Adrenal gland (tissue), 5 donors: Measurements from ENCODE around the gene UBE3C.

Source experiments
- POLR2A ChIP-seq, 2 donors: fragments of 450-650 bp; IDR thresholded peaks; one replicate each; pipeline ENCODE4 v1.6.1; 2017; ENCODE audit warnings: antibody characterized with exemption in 2 of 2, mild to moderate bottlenecking in 2 of 2, moderate library complexity in 1 of 2
- TF ChIP-seq, protein P1 (sequence below), 6 experiments: fragments of 450-650 bp in 4 of 6; fragments of 200-600 bp in 2 of 6; sonication (generic) in 1 of 6; IDR thresholded peaks; 1 replicate in 5 of 6; 2 replicates in 1 of 6; pipeline versions ENCODE4 v1.5.1 to v1.8.0; 2016 to 2021; ENCODE audit warnings: antibody characterized with exemption in 6 of 6, mild to moderate bottlenecking in 2 of 6, moderate library complexity in 1 of 6
- donor health status: DM: no; HTN: no; CAD: no.

DNA sequence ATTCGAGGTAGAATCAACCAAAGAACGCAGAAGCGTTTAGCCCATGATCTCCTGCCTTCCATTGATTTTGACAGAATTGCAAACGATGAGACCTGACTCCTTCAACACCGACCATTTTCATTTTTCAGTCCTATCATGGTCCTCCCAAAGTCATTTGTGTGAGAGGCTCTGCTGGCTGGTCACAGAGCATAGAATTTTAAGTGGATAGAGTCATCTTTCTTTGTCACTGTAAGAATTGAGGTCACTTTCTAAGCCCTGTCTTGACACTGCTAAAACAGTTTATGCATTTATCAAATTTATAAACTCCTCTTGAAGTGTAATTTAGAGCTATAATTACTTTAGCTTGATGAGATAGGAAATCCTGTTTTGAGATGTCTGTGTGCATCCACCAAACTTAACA is 72.0 kb downstream of the UBE3C start:
- TF ChIP-seq, protein P1, sequence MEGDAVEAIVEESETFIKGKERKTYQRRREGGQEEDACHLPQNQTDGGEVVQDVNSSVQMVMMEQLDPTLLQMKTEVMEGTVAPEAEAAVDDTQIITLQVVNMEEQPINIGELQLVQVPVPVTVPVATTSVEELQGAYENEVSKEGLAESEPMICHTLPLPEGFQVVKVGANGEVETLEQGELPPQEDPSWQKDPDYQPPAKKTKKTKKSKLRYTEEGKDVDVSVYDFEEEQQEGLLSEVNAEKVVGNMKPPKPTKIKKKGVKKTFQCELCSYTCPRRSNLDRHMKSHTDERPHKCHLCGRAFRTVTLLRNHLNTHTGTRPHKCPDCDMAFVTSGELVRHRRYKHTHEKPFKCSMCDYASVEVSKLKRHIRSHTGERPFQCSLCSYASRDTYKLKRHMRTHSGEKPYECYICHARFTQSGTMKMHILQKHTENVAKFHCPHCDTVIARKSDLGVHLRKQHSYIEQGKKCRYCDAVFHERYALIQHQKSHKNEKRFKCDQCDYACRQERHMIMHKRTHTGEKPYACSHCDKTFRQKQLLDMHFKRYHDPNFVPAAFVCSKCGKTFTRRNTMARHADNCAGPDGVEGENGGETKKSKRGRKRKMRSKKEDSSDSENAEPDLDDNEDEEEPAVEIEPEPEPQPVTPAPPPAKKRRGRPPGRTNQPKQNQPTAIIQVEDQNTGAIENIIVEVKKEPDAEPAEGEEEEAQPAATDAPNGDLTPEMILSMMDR (IDR thresholded peaks at IDR 0.05): no peak
- TF ChIP-seq POLR2A (IDR thresholded peaks at IDR 0.05): no peak
